CD4-positive, CD25-positive, alpha-beta regulatory T cell (primary cell): Measurements from ENCODE around the gene LGMN. TPM values are rescaled to one million over a fixed set of nuclear protein-coding genes. Genes with fewer than 3 reads are reported as not detected.

Experiments
- polyA plus RNA-seq, 4 donors: library from polyadenylated mRNA; unstranded; fragments of 300-500 nt; fragmentation: Illumina TruSeq; gene quantifications; one replicate each; pipeline ENCODE4 v1.2.3, GENCODE V29; 2021
- total RNA-seq: library from RNA; stranded (reverse); gene quantifications from one replicate; pipeline ENCODE4 v1.2.3, GENCODE V29; 2022

The LGMN gene
- total and polyA plus RNA-seq, 5 donors from 2014 or later = 10.9 to 34.4 (median 18.5) TPM

Other genes with a start within 250 kb of the LGMN start
- 120 TPM for gene RIN3, start 234.8 kb downstream of the LGMN start, total RNA-seq
- 10 to 100 TPM; 21.0 to 25.7 (median 23.1) TPM for gene RIN3, start 234.8 kb downstream of the LGMN start, polyA plus RNA-seq
- gene GOLGA5, start 45.7 kb upstream of the LGMN start, total RNA-seq = 14.8 TPM
- 10 to 100 TPM; 18.5 to 23.7 (median 21.4) TPM for gene GOLGA5, start 45.7 kb upstream of the LGMN start, polyA plus RNA-seq
- gene CHGA, start 174.5 kb upstream of the LGMN start, total RNA-seq = not detected
- under 1 TPM; 0.21 to 0.72 (median 0.33) TPM for gene CHGA, start 174.5 kb upstream of the LGMN start, polyA plus RNA-seq